H1 (cell line): Measurements from ENCODE around the gene PIP5K1B. TPM values are rescaled to one million over a fixed set of nuclear protein-coding genes. Genes with fewer than 3 reads are reported as not detected.

Source experiments
- CTCF ChIA-PET: fragments of 300-600 bp; sonication (Branson Sonifier 250); formaldehyde crosslinking; loops from one replicate; lab custom pipeline; 2021; ENCODE audit not compliant: partially characterized antibody; lab: Charles Lee
- POLR2A ChIA-PET: fragments of 300-600 bp; sonication (Branson Sonifier 250); formaldehyde crosslinking; loops from one replicate; lab custom pipeline; 2021; ENCODE audit warnings: inconsistent platforms; ENCODE audit not compliant: partially characterized antibody; lab: Charles Lee
- DNase-seq, 2 experiments: peaks; one replicate each; pipeline versions ENCODE4 v3.0.0 to v3.0.0-alpha.2; 2010 to 2022; ENCODE audit warnings: low spot score in 2 of 2, low read depth in 1 of 2, mixed read lengths in 1 of 2
- FAIRE-seq: peaks from 2 replicates; lab custom pipeline; 2011; peaks lifted over from hg19 to GRCh38; lab: Jason Lieb, UNC
- H2AFZ ChIP-seq: 2 replicates; pipeline ENCODE4 v1.8.1; 2012; ENCODE audit warnings: low read length, inconsistent platforms
- H2AK5ac ChIP-seq: 2 replicates; pipeline ENCODE4 v1.6.1; 2013; ENCODE audit warnings: low read depth, low read length
- H2BK120ac ChIP-seq: replicated peaks from 2 replicates; pipeline ENCODE3; 2013; ENCODE audit warnings: low read depth, low read length, inconsistent platforms
- H2BK12ac ChIP-seq: 2 replicates; pipeline ENCODE4 v1.6.1; 2013; ENCODE audit warnings: low read depth, low read length
- H2BK15ac ChIP-seq: 2 replicates; pipeline ENCODE4 v1.6.1; 2013; ENCODE audit warnings: low read length
- H2BK20ac ChIP-seq: 2 replicates; pipeline ENCODE4 v1.6.1; 2013; ENCODE audit warnings: low read length
- H2BK5ac ChIP-seq: 2 replicates; pipeline ENCODE4 v1.6.1; 2013; ENCODE audit warnings: low read depth, low read length
- H3K14ac ChIP-seq: 2 replicates; pipeline ENCODE4 v1.6.1; 2013; ENCODE audit warnings: inconsistent platforms; ENCODE audit not compliant: insufficient read length
- H3K18ac ChIP-seq: 2 replicates; pipeline ENCODE4 v1.6.1; 2013; ENCODE audit warnings: low read length; ENCODE audit errors: extremely low read depth
- H3K23ac ChIP-seq: 2 replicates; pipeline ENCODE4 v1.6.1; 2013; ENCODE audit warnings: inconsistent platforms; ENCODE audit not compliant: insufficient read length
- H3K23me2 ChIP-seq: 2 replicates; pipeline ENCODE4 v1.6.1; 2013; ENCODE audit warnings: low read depth, low read length
- H3K27ac ChIP-seq: 2 replicates; pipeline ENCODE4 v1.6.1; 2011; ENCODE audit warnings: low read depth, low read length, inconsistent platforms
- H3K27me3 ChIP-seq, 4 experiments: replicated peaks in 1 of 4; 1 replicate in 1 of 4; 2 replicates in 3 of 4; pipeline versions ENCODE4 v1.6.1 to v1.8.1; 2011 to 2013; ENCODE audit warnings: low read length in 3 of 4, mild to moderate bottlenecking in 3 of 4, inconsistent platforms in 2 of 4, mixed read lengths in 2 of 4, moderate library complexity in 1 of 4; ENCODE audit not compliant: control insufficient read depth in 3 of 4, insufficient read depth in 3 of 4; ENCODE audit errors: extremely low read depth in 1 of 4
- H3K36me3 ChIP-seq, 4 experiments: 2 replicates each; pipeline versions ENCODE4 v1.6.1 to v1.8.1; 2011 to 2013; ENCODE audit warnings: mild to moderate bottlenecking in 4 of 4, low read length in 3 of 4, moderate library complexity in 2 of 4, control low read depth in 1 of 4, inconsistent platforms in 1 of 4; ENCODE audit not compliant: insufficient read depth in 4 of 4, control insufficient read depth in 2 of 4
- H3K4ac ChIP-seq: replicated peaks from 2 replicates; pipeline ENCODE3; 2013; ENCODE audit warnings: low read length, low read depth, mixed read lengths, inconsistent platforms; ENCODE audit not compliant: insufficient read length
- H3K4me1 ChIP-seq, 4 experiments: replicated peaks in 1 of 4; 1 replicate in 1 of 4; 2 replicates in 3 of 4; pipeline versions ENCODE4 v1.6.1 to v1.8.1; 2011 to 2013; ENCODE audit warnings: low read length in 3 of 4, inconsistent platforms in 2 of 4, mixed read lengths in 1 of 4; ENCODE audit not compliant: insufficient read depth in 4 of 4, control insufficient read depth in 3 of 4
- H3K4me2 ChIP-seq, 2 experiments: 2 replicates each; pipeline versions ENCODE4 v1.6.1 to v1.8.1; 2011 to 2013; ENCODE audit warnings: low read depth in 2 of 2, low read length in 2 of 2, control low read depth in 1 of 2, inconsistent platforms in 1 of 2, mild to moderate bottlenecking in 1 of 2; ENCODE audit not compliant: insufficient read depth in 1 of 2
- H3K4me3 ChIP-seq, 4 experiments: fragments of 200-600, 300-600 bp in 1 of 4; sonication (generic), shearing (Covaris generic), sonication (Bioruptor Twin) in 1 of 4; 2 replicates each; pipeline versions ENCODE4 v1.5.1 to v1.8.1; 2011 to 2016; ENCODE audit warnings: low read length in 4 of 4, low read depth in 3 of 4, control low read depth in 2 of 4, inconsistent platforms in 2 of 4, mild to moderate bottlenecking in 2 of 4, mixed read lengths in 1 of 4, moderate library complexity in 1 of 4; ENCODE audit not compliant: insufficient read depth in 2 of 4; ENCODE audit errors: extremely low read depth in 1 of 4
- H3K56ac ChIP-seq: replicated peaks from 2 replicates; pipeline ENCODE3; 2013; ENCODE audit warnings: low read depth, mild to moderate bottlenecking, mixed read lengths, low read length, inconsistent platforms; ENCODE audit not compliant: insufficient read length
- H3K79me1 ChIP-seq: 2 replicates; pipeline ENCODE4 v1.6.1; 2013; ENCODE audit warnings: low read depth, low read length, control low read depth
- H3K79me2 ChIP-seq, 2 experiments: 2 replicates each; pipeline versions ENCODE4 v1.6.1 to v1.8.1; 2012 to 2013; ENCODE audit warnings: low read length in 2 of 2, mild to moderate bottlenecking in 2 of 2, inconsistent platforms in 1 of 2; ENCODE audit not compliant: insufficient read depth in 2 of 2, control insufficient read depth in 1 of 2
- H3K9ac ChIP-seq, 4 experiments: replicated peaks in 1 of 4; 1 replicate in 1 of 4; 2 replicates in 3 of 4; pipeline versions ENCODE4 v1.6.1 to v1.8.1; 2011 to 2013; ENCODE audit warnings: low read depth in 3 of 4, low read length in 3 of 4, control low read depth in 2 of 4, mild to moderate bottlenecking in 2 of 4, moderate library complexity in 2 of 4, inconsistent platforms in 1 of 4; ENCODE audit errors: extremely low read depth in 1 of 4
- H3K9me3 ChIP-seq, 2 experiments: 2 replicates each; pipeline versions ENCODE4 v1.6.1 to v1.8.1; 2012 to 2013; ENCODE audit warnings: mild to moderate bottlenecking in 2 of 2, moderate library complexity in 2 of 2, control low read depth in 1 of 2, inconsistent platforms in 1 of 2, low read depth in 1 of 2, low read length in 1 of 2, mixed read lengths in 1 of 2; ENCODE audit not compliant: insufficient read depth in 2 of 2
- H4K20me1 ChIP-seq, 2 experiments: replicated peaks in 1 of 2; 2 replicates each; pipeline versions ENCODE3 to v1.8.1; 2011 to 2013; ENCODE audit warnings: inconsistent platforms in 2 of 2, low read length in 2 of 2, mild to moderate bottlenecking in 1 of 2; ENCODE audit not compliant: insufficient read depth in 2 of 2, control insufficient read depth in 1 of 2
- H4K5ac ChIP-seq: 2 replicates; pipeline ENCODE4 v1.6.1; 2013; ENCODE audit warnings: low read length, low read depth, mixed read lengths, inconsistent platforms; ENCODE audit not compliant: insufficient read length
- H4K8ac ChIP-seq: 2 replicates; pipeline ENCODE4 v1.8.0; 2013; ENCODE audit warnings: mild to moderate bottlenecking, moderate library complexity, low read length, inconsistent platforms; ENCODE audit not compliant: insufficient read depth; ENCODE audit errors: extremely low read depth
- H4K91ac ChIP-seq: replicated peaks from 2 replicates; pipeline ENCODE3; 2013; ENCODE audit warnings: low read length, mixed read lengths, inconsistent platforms; ENCODE audit not compliant: insufficient read length
- EGR1 ChIP-seq: IDR thresholded peaks from 2 replicates; pipeline ENCODE4 v1.6.1; 2011; ENCODE audit warnings: low read depth, low read length, borderline replicate concordance
- HDAC6 ChIP-seq: IDR thresholded peaks from one replicate; pipeline ENCODE4 v1.7.1; 2012; ENCODE audit warnings: low read depth, mild to moderate bottlenecking, inconsistent platforms, low read length, moderate library complexity
- PHF8 ChIP-seq: fragments of 200-600 bp; sonication (generic); conservative IDR thresholded peaks from 2 replicates; pipeline ENCODE4 v1.7.1; 2012; ENCODE audit warnings: low read depth, mild to moderate bottlenecking, inconsistent platforms, low read length, moderate library complexity
- POLR2AphosphoS5 ChIP-seq: IDR thresholded peaks from 2 replicates; pipeline ENCODE4 v1.6.1; 2011; ENCODE audit warnings: low read depth, low read length
- RBBP5 ChIP-seq: IDR thresholded peaks from 2 replicates; pipeline ENCODE4 v1.7.1; 2012; ENCODE audit warnings: low read depth, mild to moderate bottlenecking, inconsistent platforms, low read length, moderate library complexity, borderline replicate concordance
- RFX5 ChIP-seq: IDR thresholded peaks from 2 replicates; pipeline ENCODE4 v1.6.1; 2011; ENCODE audit warnings: low read depth, low read length, improper control_type of control experiment, borderline replicate concordance
- WGBS, 2 experiments: shearing (Covaris generic) in 1 of 2; methylation state at CpG; one replicate each; pipeline versions ENCODE4 v1.1.6 to v1.1.7; 2013 to 2015; ENCODE audit warnings: low lambda C conversion rate in 2 of 2, mixed read lengths in 2 of 2, inconsistent platforms in 1 of 2, low coverage in 1 of 2, missing lambda C conversion rate in 1 of 2; ENCODE audit not compliant: insufficient replicate concordance in 2 of 2, insufficient coverage in 1 of 2, insufficient read length in 1 of 2; ENCODE audit errors: extremely low coverage in 1 of 2, missing lambda C conversion rate in 1 of 2; 5-methylcytosine and 5-hydroxymethylcytosine counted together
- polyA plus RNA-seq, 7 experiments: library from polyadenylated mRNA; depleted of rRNA in 3 of 7; stranded (reverse) in 5 of 7; unstranded in 2 of 7; fragments of >200 nt in 5 of 7; fragments of 200-250 nt in 2 of 7; gene quantifications; 1 replicate in 5 of 7; 2 replicates in 1 of 7; 4 replicates in 1 of 7; pipeline versions ENCODE4 v1.2.1 to v1.2.3, GENCODE V29; 2011 to 2013; ENCODE audit warnings: missing spikeins in 2 of 7, mixed read lengths in 2 of 7
- total RNA-seq: library from RNA; stranded (reverse); fragmentation: NEBNext Ultra II Directional; extraction: Animal tissue kit (Norgen Biotek cat#: 25700); gene quantifications from 2 replicates; pipeline ENCODE4 v1.2.1, GENCODE V29; 2021

PIP5K1B gene
- total and polyA plus RNA-seq, 2 of the 8 experiments (the other 6 are each of a cell fraction or from before 2014, with no cell fraction given), result 4.7 to 7.7 TPM

GRCh38 chr9:68927165-68927564, 222.1 kb downstream of the PIP5K1B start:
- Histone ChIP-seq H3K79me2 (no peaks in the 10 kb centered on the region), H2BK15ac (no peak overlapping the region), H2BK12ac (no peak overlapping the region), H3K9ac (no peak overlapping the region), H3K23me2 (no peaks in the 10 kb centered on the region), H3K27me3 (no peaks in the 10 kb centered on the region), H4K91ac (no peak overlapping the region), H3K79me1 (no peaks in the 10 kb centered on the region), H3K36me3 (no peaks in the 10 kb centered on the region), H4K20me1 (no peaks in the 10 kb centered on the region), H4K8ac (no peak overlapping the region), H3K9me3 (no peaks in the 10 kb centered on the region), H4K5ac (no peak overlapping the region), H3K18ac (no peak overlapping the region), H3K14ac (no peak overlapping the region), H2AK5ac (no peak overlapping the region), H3K4me2 (no peak overlapping the region), H3K23ac (no peak overlapping the region), H3K4ac (no peak overlapping the region), H2AFZ (no peak overlapping the region), H2BK5ac (no peak overlapping the region), H3K56ac (no peak overlapping the region), H2BK20ac (no peak overlapping the region), H3K4me3 (no peak overlapping the region), H2BK120ac (no peak overlapping the region), H3K4me1 (no peaks in the 10 kb centered on the region), H3K27ac (no peak overlapping the region)
- DNase-seq (no peak), FAIRE-seq (no peak)
- ChIA-PET CTCF (no interaction called here), POLR2A (no interaction called here)
- TF ChIP-seq RFX5, result no peak
- TF ChIP-seq EGR1, result no peak
- TF ChIP-seq RBBP5, result no peak
- no peak for TF ChIP-seq HDAC6
- no peak for TF ChIP-seq PHF8
- TF ChIP-seq POLR2AphosphoS5, result no peak
- WGBS, 2 experiments, result 95% methylated on average over 2 of the region's 2 CpGs; no CpG with 5 or more reads in 1 of the 2 experiments
